ENCODE measurements around the gene LMBR1L.

The LMBR1L gene

DNA sequence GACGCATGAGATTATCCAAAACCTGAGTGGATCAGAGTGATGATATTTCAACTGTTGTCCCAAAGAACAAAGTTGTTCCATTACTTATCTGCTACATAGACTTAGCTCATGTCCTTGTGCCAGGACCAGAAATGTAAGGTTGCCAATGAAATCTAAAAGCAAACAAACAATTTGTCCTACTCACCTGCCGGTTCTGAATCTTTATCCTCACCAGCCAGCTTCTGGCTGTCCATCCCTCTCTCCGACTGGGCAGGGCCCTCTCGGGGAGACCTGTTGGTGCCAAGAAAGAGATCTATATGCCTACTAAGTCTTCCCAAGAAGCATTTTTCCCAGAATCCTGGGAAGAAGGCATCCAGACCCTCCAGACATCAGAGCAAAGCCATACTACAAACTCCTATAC is 55.6 kb downstream of the LMBR1L start:
- Histone ChIP-seq H3K4me2 (ENCODE audit: low read depth, low read length, poor library complexity, severe bottlenecking) (peak overlapping the region; percentile 99), H3K9ac (ENCODE audit: low read depth, low read length, poor library complexity, severe bottlenecking) (peak overlapping the region; percentile 94), H3K4me3 (ENCODE audit: low read length, poor library complexity, severe bottlenecking) (peak overlapping the region; percentile 86), H3K4me1 (ENCODE audit: insufficient read depth, low read length, poor library complexity, severe bottlenecking) (peaks cover 26% of the 10 kb centered on the region), H3K36me3 (ENCODE audit: insufficient read depth, low read length) (peaks cover 52% of the 10 kb centered on the region), H3K9me2 (replicated peaks; ENCODE audit: low read depth, low read length) (no peaks in the 10 kb centered on the region), H3K79me2 (ENCODE audit: insufficient read depth, low read length) (peaks cover 86% of the 10 kb centered on the region), H3K27me3 (ENCODE audit: insufficient read depth, low read length, poor library complexity, severe bottlenecking) (peaks cover 9% of the 10 kb centered on the region), H3K9me3 (ENCODE audit: insufficient read depth, low read depth, low read length) (no peaks in the 10 kb centered on the region), H4K20me1 (ENCODE audit: insufficient read depth, low read length, poor library complexity, severe bottlenecking) (peaks cover 91% of the 10 kb centered on the region), H2AFZ (ENCODE audit: low read length) (no peak overlapping the region), H3F3A (ENCODE audit: low read depth) (no peaks in the 10 kb centered on the region)
- TF ChIP-seq, protein P1, sequence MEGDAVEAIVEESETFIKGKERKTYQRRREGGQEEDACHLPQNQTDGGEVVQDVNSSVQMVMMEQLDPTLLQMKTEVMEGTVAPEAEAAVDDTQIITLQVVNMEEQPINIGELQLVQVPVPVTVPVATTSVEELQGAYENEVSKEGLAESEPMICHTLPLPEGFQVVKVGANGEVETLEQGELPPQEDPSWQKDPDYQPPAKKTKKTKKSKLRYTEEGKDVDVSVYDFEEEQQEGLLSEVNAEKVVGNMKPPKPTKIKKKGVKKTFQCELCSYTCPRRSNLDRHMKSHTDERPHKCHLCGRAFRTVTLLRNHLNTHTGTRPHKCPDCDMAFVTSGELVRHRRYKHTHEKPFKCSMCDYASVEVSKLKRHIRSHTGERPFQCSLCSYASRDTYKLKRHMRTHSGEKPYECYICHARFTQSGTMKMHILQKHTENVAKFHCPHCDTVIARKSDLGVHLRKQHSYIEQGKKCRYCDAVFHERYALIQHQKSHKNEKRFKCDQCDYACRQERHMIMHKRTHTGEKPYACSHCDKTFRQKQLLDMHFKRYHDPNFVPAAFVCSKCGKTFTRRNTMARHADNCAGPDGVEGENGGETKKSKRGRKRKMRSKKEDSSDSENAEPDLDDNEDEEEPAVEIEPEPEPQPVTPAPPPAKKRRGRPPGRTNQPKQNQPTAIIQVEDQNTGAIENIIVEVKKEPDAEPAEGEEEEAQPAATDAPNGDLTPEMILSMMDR (conservative IDR thresholded peaks at IDR 0.05; ENCODE audit: low read length): no peak

DNA sequence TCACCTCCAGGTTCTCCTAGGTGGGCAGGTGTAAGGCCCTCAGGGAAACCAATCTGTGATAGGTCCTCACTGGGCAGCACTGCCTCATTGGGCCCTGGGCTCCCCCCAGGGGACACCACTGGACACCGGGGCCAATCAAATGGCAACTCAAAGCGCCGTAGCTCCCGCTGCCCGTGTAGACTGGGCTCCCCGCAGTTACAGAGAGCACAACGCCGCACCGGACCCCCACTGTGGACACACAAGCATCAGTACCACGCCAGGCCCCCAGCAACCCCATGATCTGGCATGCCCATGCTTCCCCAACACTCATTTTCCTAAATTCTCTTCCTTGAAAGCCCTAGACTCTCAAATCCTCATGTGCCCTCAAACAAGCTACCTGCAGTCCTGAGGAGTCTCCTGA is 56.1 kb downstream of the LMBR1L start:
- Histone ChIP-seq H3K4me1 (ENCODE audit: insufficient read depth, low read length, poor library complexity, severe bottlenecking) (peaks cover 26% of the 10 kb centered on the region), H3K9me2 (replicated peaks; ENCODE audit: low read depth, low read length) (no peaks in the 10 kb centered on the region), H3K4me3 (ENCODE audit: low read length, poor library complexity, severe bottlenecking) (peak overlapping the region; percentile 86), H3K9ac (ENCODE audit: low read depth, low read length, poor library complexity, severe bottlenecking) (no peak overlapping the region), H3K27me3 (ENCODE audit: insufficient read depth, low read length, poor library complexity, severe bottlenecking) (peaks cover 3% of the 10 kb centered on the region), H3K36me3 (ENCODE audit: insufficient read depth, low read length) (peaks cover 58% of the 10 kb centered on the region), H3K79me2 (ENCODE audit: insufficient read depth, low read length) (peaks cover 80% of the 10 kb centered on the region), H2AFZ (ENCODE audit: low read length) (no peak overlapping the region), H3K4me2 (ENCODE audit: low read depth, low read length, poor library complexity, severe bottlenecking) (peak overlapping the region; percentile 99), H3K9me3 (ENCODE audit: insufficient read depth, low read depth, low read length) (no peaks in the 10 kb centered on the region), H4K20me1 (ENCODE audit: insufficient read depth, low read length, poor library complexity, severe bottlenecking) (peaks cover 85% of the 10 kb centered on the region), H3F3A (ENCODE audit: low read depth) (no peaks in the 10 kb centered on the region)
- no peak for TF ChIP-seq EZH2phosphoT487 (IDR thresholded peaks at IDR 0.05; ENCODE audit: borderline replicate concordance)
- TF ChIP-seq, protein P1 (conservative IDR thresholded peaks at IDR 0.05; ENCODE audit: low read length): no peak

DNA sequence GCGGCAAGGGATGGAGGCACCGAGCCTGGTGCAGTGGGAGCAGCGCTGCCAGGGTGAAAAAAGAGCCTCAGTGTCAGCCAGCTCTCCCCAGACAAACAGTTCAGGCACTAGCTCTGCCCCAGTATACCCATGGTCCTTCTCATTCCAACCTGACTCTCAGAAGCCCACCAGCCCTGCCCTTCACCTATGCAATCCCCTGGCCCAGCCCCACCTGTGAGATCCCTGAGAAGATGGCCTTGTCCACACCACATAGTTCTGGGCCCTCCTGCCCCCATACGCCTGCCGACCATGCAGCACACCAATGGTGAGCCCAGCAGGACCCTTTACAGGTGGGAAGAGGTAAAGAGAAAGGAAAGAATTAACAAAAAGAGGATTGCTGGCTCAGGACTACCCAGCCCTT is 56.6 kb downstream of the LMBR1L start:
- Histone ChIP-seq H3K9me2 (replicated peaks; ENCODE audit: low read depth, low read length) (no peaks in the 10 kb centered on the region), H3K4me1 (ENCODE audit: insufficient read depth, low read length, poor library complexity, severe bottlenecking) (peaks cover 26% of the 10 kb centered on the region), H3K4me3 (ENCODE audit: low read length, poor library complexity, severe bottlenecking) (no peak overlapping the region), H4K20me1 (ENCODE audit: insufficient read depth, low read length, poor library complexity, severe bottlenecking) (peaks cover 81% of the 10 kb centered on the region), H3K9ac (ENCODE audit: low read depth, low read length, poor library complexity, severe bottlenecking) (no peak overlapping the region), H3K36me3 (ENCODE audit: insufficient read depth, low read length) (peaks cover 62% of the 10 kb centered on the region), H3K27me3 (ENCODE audit: insufficient read depth, low read length, poor library complexity, severe bottlenecking) (no peaks in the 10 kb centered on the region), H3K9me3 (ENCODE audit: insufficient read depth, low read depth, low read length) (no peaks in the 10 kb centered on the region), H3K4me2 (ENCODE audit: low read depth, low read length, poor library complexity, severe bottlenecking) (peak overlapping the region; percentile 99), H3F3A (ENCODE audit: low read depth) (no peaks in the 10 kb centered on the region), H3K79me2 (ENCODE audit: insufficient read depth, low read length) (peaks cover 76% of the 10 kb centered on the region), H2AFZ (ENCODE audit: low read length) (no peak overlapping the region)
- TF ChIP-seq EZH2phosphoT487 (IDR thresholded peaks at IDR 0.05; ENCODE audit: borderline replicate concordance): no peak
- TF ChIP-seq, protein P1 (conservative IDR thresholded peaks at IDR 0.05; ENCODE audit: low read length): no peak

Measured in Loucy (cell line).